Activated naive CD4-positive, alpha-beta T cell treated with anti-CD3 and anti-CD28 coated beads, Interleukin-2, amount 50 U/mL, for 72 hours (primary cell): ENCODE results near the gene FGF5. TPM values are rescaled to one million over a fixed set of nuclear protein-coding genes. Genes with fewer than 3 reads are reported as not detected.
"Not testable (repeated sequence)": the region's sequence is repeated elsewhere in the genome, so short reads cannot be mapped to it uniquely, and the experiment has no call there.

Source experiments
- ATAC-seq, 2 donors: fragments of 150-1000 bp; cut with Tn5 transposase; 2 replicates each; pipeline ENCODE4 v1.10.0; 2021; ENCODE audit warnings: mild to moderate bottlenecking in 2 of 2, moderate library complexity in 2 of 2
- DNase-seq, 2 donors: peaks; one replicate each; pipeline ENCODE4 v3.0.0; 2021 to 2022; ENCODE audit warnings: low spot score in 2 of 2
- H3K27ac Mint-ChIP-seq, 2 donors: one replicate each; pipeline ENCODE4 v1.8.0; 2022; ENCODE audit warnings: mild to moderate bottlenecking in 2 of 2, mixed read lengths in 2 of 2
- H3K36me3 Mint-ChIP-seq, 2 donors: one replicate each; pipeline ENCODE4 v1.8.0; 2022; ENCODE audit warnings: mixed read lengths in 2 of 2
- H3K9me3 Mint-ChIP-seq, 2 donors: one replicate each; pipeline ENCODE4 v1.8.0; 2022; ENCODE audit warnings: mixed read lengths in 2 of 2
- total RNA-seq, 2 donors: library from RNA; stranded (reverse); gene quantifications; one replicate each; pipeline ENCODE4 v1.2.3, GENCODE V29; 2022

FGF5 gene
- total RNA-seq, 2 donors from 2014 or later = not detected

- ATAC-seq = no peak
- Mint-ChIP-seq H3K9me3 (no peaks in the 10 kb centered on the region), H3K36me3 (no peaks in the 10 kb centered on the region), H3K27ac (no peak overlapping the region)
- DNase-seq = no peak
These were observed 23.0 kb upstream of the FGF5 start for GRCh38 chr4:80243274-80244018.

GRCh38 chr4:80247484-80247883 lies 19.0 kb upstream of the FGF5 start:
- ATAC-seq, H3K9me3 Mint-ChIP-seq, H3K27ac Mint-ChIP-seq: not testable (repeated sequence)

GRCh38 chr4:80249144-80249543 lies 17.3 kb upstream of the FGF5 start:
- Mint-ChIP-seq H3K36me3 (no peaks in the 10 kb centered on the region), H3K9me3 (no peaks in the 10 kb centered on the region), H3K27ac (no peak overlapping the region)
- DNase-seq = no peak
- ATAC-seq = no peak

More at GRCh38 chr4:80247484-80247883, 19.0 kb upstream of the FGF5 start:
- not testable (repeated sequence) for H3K36me3 Mint-ChIP-seq, DNase-seq

GRCh38 chr4:80252427-80252826 lies 14.0 kb upstream of the FGF5 start:
- DNase-seq (no peak), ATAC-seq (no peak)
- H3K36me3 Mint-ChIP-seq = no peaks in the 10 kb centered on the region
- H3K27ac Mint-ChIP-seq = no peak overlapping the region
- H3K9me3 Mint-ChIP-seq = no peaks in the 10 kb centered on the region

GRCh38 chr4:80252953-80253352 lies 13.5 kb upstream of the FGF5 start:
- H3K36me3 Mint-ChIP-seq = no peaks in the 10 kb centered on the region
- DNase-seq = no peak
- no peaks in the 10 kb centered on the region for H3K9me3 Mint-ChIP-seq
- ATAC-seq = no peak
- no peak overlapping the region for H3K27ac Mint-ChIP-seq

- Mint-ChIP-seq H3K9me3 (no peaks in the 10 kb centered on the region), H3K36me3 (no peaks in the 10 kb centered on the region), H3K27ac (no peak overlapping the region)
- DNase-seq (no peak), ATAC-seq (no peak)
These were observed 13.0 kb upstream of the FGF5 start for GRCh38 chr4:80253510-80253909.

GRCh38 chr4:80254114-80254513 lies 12.3 kb upstream of the FGF5 start:
- Mint-ChIP-seq H3K9me3 (no peaks in the 10 kb centered on the region), H3K36me3 (no peaks in the 10 kb centered on the region), H3K27ac (no peak overlapping the region)
- no peak for DNase-seq
- ATAC-seq = no peak

GRCh38 chr4:80255329-80256095 lies 11.0 kb upstream of the FGF5 start:
- DNase-seq (no peak), ATAC-seq (no peak)

GRCh38 chr4:80257851-80258250 lies 8.6 kb upstream of the FGF5 start:
- Mint-ChIP-seq H3K9me3 (no peaks in the 10 kb centered on the region), H3K27ac (no peak overlapping the region), H3K36me3 (no peaks in the 10 kb centered on the region)
- ATAC-seq = no peak
- DNase-seq = no peak

More at GRCh38 chr4:80255329-80256095, 11.0 kb upstream of the FGF5 start:
- Mint-ChIP-seq H3K27ac (no peak overlapping the region), H3K36me3 (no peaks in the 10 kb centered on the region), H3K9me3 (no peaks in the 10 kb centered on the region)

- Mint-ChIP-seq H3K9me3 (no peaks in the 10 kb centered on the region), H3K36me3 (no peaks in the 10 kb centered on the region)
These were observed 7.5 kb upstream of the FGF5 start for GRCh38 chr4:80259012-80259411.

GRCh38 chr4:80259817-80260216 lies 6.6 kb upstream of the FGF5 start:
- no peaks in the 10 kb centered on the region for H3K36me3 Mint-ChIP-seq
- no peaks in the 10 kb centered on the region for H3K9me3 Mint-ChIP-seq
- no peak for ATAC-seq
- no peak overlapping the region for H3K27ac Mint-ChIP-seq
- DNase-seq = no peak

More at GRCh38 chr4:80259012-80259411, 7.5 kb upstream of the FGF5 start:
- ATAC-seq (no peak), DNase-seq (no peak)
- no peak overlapping the region for H3K27ac Mint-ChIP-seq

GRCh38 chr4:80261989-80262600 lies 4.4 kb upstream of the FGF5 start:
- no peak for ATAC-seq
- DNase-seq = no peak
- Mint-ChIP-seq H3K27ac (no peak overlapping the region), H3K36me3 (peaks cover 0 to 4% of the 10 kb centered on the region in 2 donors), H3K9me3 (no peaks in the 10 kb centered on the region)

- no peak overlapping the region for H3K27ac Mint-ChIP-seq
- peaks cover 0 to 4% of the 10 kb centered on the region in 2 donors for H3K36me3 Mint-ChIP-seq
- no peaks in the 10 kb centered on the region for H3K9me3 Mint-ChIP-seq
- DNase-seq = no peak
- no peak for ATAC-seq
These were observed 2.7 kb upstream of the FGF5 start for GRCh38 chr4:80263541-80264351.

GRCh38 chr4:80264352-80264647 lies 2.2 kb upstream of the FGF5 start:
- no peak for ATAC-seq
- H3K27ac Mint-ChIP-seq = no peak overlapping the region
- no peak for DNase-seq
- peaks cover 0 to 4% of the 10 kb centered on the region in 2 donors for H3K36me3 Mint-ChIP-seq
- H3K9me3 Mint-ChIP-seq = no peaks in the 10 kb centered on the region

- H3K27ac Mint-ChIP-seq = no peak overlapping the region
These were observed 1.6 kb upstream of the FGF5 start for GRCh38 chr4:80264825-80265224.

GRCh38 chr4:80265571-80266252 lies 752 bp upstream of the FGF5 start:
- ATAC-seq (no peak), DNase-seq (no peak)
- Mint-ChIP-seq H3K27ac (no peak overlapping the region), H3K36me3 (peaks cover 0 to 4% of the 10 kb centered on the region in 2 donors), H3K9me3 (no peaks in the 10 kb centered on the region)

More at GRCh38 chr4:80264825-80265224, 1.6 kb upstream of the FGF5 start:
- no peak for DNase-seq
- Mint-ChIP-seq H3K9me3 (no peaks in the 10 kb centered on the region), H3K36me3 (peaks cover 0 to 4% of the 10 kb centered on the region in 2 donors)
- no peak for ATAC-seq
